Endometrial microvascular endothelial cells (primary cell): ENCODE data around the gene LTBP3. TPM values are rescaled to one million over a fixed set of nuclear protein-coding genes. Genes with fewer than 3 reads are reported as not detected.

Experiments
- in situ Hi-C: cut with HindIII; loops from 2 replicates; pipeline ENCODE4 v1.10.0; 2017; ENCODE audit warnings: low sequenced_read_pairs, low pct_unique_long_range_greater_than_20kb; ENCODE audit errors: inconsistent ontology term
- total RNA-seq: library from RNA; depleted of rRNA; stranded (reverse); fragments of >200 nt; gene quantifications from one replicate; pipeline ENCODE4 v1.2.3, GENCODE V29; 2015; ENCODE audit errors: inconsistent ontology term

The LTBP3 gene
- total RNA-seq, 1 donor from 2014 or later = 42.3 TPM

- in situ Hi-C loops = no loop called here
These were observed 30.3 kb upstream of the LTBP3 start for GRCh38 chr11:65588199-65589054.

GRCh38 chr11:65586676-65587075 is 28.5 kb upstream of the LTBP3 start:
- in situ Hi-C loops = no loop called here

GRCh38 chr11:65586247-65586630 is 28.1 kb upstream of the LTBP3 start:
- in situ Hi-C loops = no loop called here

GRCh38 chr11:65585396-65586246 is 27.5 kb upstream of the LTBP3 start:
- in situ Hi-C loops = no loop called here

- in situ Hi-C loops = no loop called here
These were observed 26.6 kb upstream of the LTBP3 start for GRCh38 chr11:65584723-65585171.

GRCh38 chr11:65584106-65584505 is 25.9 kb upstream of the LTBP3 start:
- in situ Hi-C loops = no loop called here

- in situ Hi-C loops = no loop called here
These were observed 25.4 kb upstream of the LTBP3 start for GRCh38 chr11:65583589-65583988.

GRCh38 chr11:65581928-65582327 is 23.8 kb upstream of the LTBP3 start:
- in situ Hi-C loops = no loop called here

- in situ Hi-C loops = no loop called here
These were observed 22.6 kb upstream of the LTBP3 start for GRCh38 chr11:65580756-65581155.

- in situ Hi-C loops = no loop called here
These were observed 22.0 kb upstream of the LTBP3 start for GRCh38 chr11:65580031-65580692.

- in situ Hi-C loops = no loop called here
These were observed 21.1 kb upstream of the LTBP3 start for GRCh38 chr11:65579291-65579690.

- in situ Hi-C loops = no loop called here
These were observed 20.5 kb upstream of the LTBP3 start for GRCh38 chr11:65578667-65579066.

- in situ Hi-C loops = no loop called here
These were observed 20.0 kb upstream of the LTBP3 start for GRCh38 chr11:65578134-65578533.

- in situ Hi-C loops = no loop called here
These were observed 19.6 kb upstream of the LTBP3 start for GRCh38 chr11:65577756-65578109.

- in situ Hi-C loops = no loop called here
These were observed 19.0 kb upstream of the LTBP3 start for GRCh38 chr11:65576867-65577755.

GRCh38 chr11:65576232-65576866 is 18.2 kb upstream of the LTBP3 start:
- in situ Hi-C loops = no loop called here

- in situ Hi-C loops = no loop called here
These were observed 17.5 kb upstream of the LTBP3 start, which contains the start of gene EHBP1L1 for GRCh38 chr11:65575568-65576231. Gene EHBP1L1, plus strand, starts transcription at chr11:65576053. Its CDS starts 250 bp downstream, at chr11:65576303.
